C1 segment of cervical spinal cord (tissue), 14 donors: ENCODE results near the gene MRC1.
A peak's percentile ranks its signal among the peaks of the same experiment; 100 is the strongest.
"Not testable (repeated sequence)": the region's sequence is repeated elsewhere in the genome, so short reads cannot be mapped to it uniquely, and the experiment has no call there.

Source experiments
- DNase-seq, 14 donors: peaks; one replicate each; lab custom pipeline; 2025; lab: John Stamatoyannopoulos, UW

The MRC1 gene

DNA sequence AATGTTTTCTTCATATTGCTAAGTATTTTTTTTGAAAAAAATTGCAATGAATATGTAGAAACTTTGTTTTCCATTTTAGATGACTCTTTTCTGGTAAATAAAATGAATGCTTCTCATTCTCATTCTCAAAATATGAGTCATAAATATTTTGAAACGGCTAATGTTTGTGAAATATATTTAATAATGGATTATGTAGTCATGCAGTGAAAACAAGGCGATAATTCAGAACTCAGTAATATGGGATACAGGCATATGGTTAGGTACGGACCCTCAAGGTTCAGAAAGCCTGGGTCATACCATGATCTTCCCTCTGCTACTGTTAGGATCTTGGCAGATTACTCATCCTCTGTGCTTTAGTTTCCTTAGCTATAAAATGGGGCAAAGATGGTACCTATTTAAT is 96.3 kb downstream of the MRC1 start:
- no peak for DNase-seq

DNA sequence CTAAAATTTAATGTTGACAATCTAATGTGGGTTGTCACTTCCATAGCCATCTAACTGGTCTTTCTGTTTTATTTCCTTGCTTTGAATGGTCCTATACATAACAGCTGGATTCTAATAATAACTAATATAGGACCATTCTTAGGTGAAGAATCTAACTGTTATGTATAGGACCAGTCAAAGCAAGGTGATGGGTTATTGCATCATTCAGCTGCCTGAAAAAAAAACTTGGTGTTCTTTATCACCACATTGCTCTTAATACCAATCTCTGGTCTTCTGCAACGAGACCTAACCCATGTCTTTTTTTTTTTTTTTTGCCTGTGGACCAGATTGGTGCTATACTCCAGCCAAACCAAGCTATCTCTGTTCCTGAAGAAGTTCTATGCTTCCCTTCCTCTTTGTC is 96.9 kb downstream of the MRC1 start:
- no peak for DNase-seq

DNA sequence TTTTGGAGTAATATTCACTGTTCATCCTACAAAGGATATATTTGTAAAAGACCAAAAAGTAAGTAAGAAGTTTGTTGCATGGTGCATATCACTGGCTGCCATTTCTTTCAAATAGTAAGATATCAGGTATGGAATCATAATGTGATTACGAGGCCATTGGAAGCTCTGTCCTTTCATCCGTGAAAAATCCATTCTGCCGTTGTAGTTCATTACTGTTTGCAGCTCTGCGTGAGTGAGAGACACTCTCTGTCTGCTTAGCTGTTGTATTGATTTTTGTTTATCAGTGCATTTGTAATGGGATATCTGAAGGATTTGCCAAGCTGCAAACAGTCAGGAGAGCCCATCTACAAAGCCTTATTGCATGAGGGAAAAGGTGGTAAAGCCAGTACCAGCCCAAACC is 98.5 kb downstream of the MRC1 start:
- no peak for DNase-seq

DNA sequence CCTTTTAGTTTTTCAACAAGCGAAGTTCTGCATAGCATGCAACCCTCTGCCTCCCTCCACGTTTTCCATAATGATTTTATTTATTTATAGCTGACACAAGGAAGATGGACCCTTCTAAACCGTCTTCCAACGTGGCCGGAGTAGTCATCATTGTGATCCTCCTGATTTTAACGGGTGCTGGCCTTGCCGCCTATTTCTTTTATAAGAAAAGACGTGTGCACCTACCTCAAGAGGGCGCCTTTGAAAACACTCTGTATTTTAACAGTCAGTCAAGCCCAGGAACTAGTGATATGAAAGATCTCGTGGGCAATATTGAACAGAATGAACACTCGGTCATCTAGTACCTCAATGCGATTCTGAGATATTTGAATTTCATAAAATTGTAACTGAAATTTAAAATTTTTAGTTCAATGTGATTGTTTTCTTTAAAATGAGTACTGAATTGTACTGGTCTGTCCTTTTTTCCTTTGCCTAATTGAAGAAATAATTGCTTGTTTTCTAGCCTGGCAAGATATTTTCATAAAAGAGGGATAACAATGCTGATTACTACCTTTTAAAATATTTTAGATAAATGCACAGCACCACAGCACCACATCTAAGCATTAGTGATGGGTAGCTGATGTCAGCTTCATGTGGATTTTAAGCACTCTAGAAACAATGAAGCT is 101.1 kb downstream of the MRC1 start:
- DNase-seq = peak in 1 of 14 donors; percentile 40

DNA sequence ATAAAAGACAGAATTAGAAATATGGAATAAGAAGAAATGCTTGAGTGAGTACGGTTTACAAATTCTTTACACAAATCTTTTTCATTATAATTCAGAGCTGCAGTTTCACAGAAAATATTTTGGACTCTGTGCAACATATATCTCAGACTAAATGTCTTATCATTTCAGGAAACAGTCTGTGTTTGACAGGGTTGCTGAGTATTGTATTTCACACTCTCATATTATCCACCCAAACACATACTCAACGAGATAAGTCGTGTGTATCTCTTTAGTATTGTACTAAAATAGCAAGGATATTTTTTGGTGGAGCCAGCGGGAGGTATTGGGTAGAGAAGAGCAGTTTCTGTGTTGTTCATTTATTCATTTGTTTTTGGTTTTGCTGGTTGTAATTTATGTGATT is 103.6 kb downstream of the MRC1 start:
- no peak for DNase-seq

DNA sequence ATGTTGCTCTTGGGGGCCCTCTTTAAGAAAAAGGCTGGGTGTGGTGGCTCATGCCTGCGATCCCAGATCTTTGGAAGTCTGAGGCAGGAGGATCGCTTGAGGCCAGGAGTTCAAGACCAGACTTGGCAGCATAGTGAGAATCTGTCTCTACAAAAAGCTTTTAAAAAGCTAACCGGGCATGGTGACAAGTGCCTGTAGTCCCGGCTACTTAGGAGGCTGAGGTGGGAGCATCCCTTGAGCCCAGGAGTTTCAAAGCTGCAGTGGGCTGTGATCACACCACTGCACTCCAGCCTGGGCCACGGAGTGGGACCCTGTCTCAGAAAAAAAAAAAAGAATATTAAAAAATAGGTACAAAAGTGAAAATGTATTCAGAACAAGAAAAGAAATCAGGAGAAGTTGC is 104.5 kb downstream of the MRC1 start:
- DNase-seq = no peak

DNA sequence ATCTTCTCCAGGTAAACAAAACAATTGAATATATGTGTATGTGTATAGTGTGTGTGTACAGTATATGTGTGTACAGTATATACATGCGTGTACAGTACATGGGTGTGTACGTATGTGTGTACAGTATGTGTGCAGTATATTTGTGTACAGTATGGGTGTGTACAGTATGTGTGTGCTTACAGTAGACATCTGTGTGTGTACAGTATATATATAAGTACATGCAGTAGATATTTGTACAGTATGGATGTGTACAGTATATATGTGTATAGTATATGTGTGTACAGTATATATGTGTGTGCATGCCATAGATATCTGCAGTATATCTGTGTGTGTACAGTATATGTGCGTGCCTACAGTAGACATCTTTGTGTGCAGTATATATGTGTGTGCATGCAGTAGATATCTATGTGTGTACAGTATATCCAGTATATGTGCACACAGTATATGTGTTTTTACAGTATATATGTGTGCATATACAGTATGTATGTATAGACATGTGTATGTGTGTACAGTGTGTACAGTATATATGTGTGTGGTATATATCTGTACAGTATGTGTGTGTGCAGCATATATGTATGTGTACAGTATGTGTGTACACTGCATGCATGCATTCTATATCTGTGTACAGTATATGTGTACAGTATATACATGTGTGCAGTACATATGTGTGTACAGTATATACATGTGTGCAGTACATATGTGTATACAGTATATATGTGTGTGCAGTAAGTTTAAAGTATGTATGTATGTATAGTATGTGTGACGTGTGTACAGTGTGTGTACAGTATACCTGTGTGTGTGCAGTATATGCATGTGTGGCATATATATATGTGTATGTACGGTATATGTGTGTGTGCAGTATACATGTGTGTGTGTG is 105.3 kb downstream of the MRC1 start:
- DNase-seq = no peak

DNA sequence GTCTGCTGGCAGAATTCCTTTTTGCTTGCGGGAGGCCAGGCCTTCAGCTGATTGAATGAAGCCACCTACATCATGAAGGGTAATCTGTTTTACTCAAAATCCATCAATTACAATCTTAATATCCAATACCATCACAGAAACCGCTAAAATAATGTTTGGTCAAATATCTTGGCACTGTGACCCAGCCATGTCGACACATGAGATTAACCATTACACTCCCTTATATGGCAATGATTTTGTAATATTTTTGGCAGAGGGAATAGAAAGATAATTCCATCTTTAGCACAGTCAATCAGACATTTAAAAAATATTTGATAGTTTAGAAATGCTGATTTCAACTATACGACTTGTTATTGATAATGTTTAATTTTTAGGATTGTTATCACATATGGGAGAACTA is 106.0 kb downstream of the MRC1 start:
- no peak for DNase-seq

DNA sequence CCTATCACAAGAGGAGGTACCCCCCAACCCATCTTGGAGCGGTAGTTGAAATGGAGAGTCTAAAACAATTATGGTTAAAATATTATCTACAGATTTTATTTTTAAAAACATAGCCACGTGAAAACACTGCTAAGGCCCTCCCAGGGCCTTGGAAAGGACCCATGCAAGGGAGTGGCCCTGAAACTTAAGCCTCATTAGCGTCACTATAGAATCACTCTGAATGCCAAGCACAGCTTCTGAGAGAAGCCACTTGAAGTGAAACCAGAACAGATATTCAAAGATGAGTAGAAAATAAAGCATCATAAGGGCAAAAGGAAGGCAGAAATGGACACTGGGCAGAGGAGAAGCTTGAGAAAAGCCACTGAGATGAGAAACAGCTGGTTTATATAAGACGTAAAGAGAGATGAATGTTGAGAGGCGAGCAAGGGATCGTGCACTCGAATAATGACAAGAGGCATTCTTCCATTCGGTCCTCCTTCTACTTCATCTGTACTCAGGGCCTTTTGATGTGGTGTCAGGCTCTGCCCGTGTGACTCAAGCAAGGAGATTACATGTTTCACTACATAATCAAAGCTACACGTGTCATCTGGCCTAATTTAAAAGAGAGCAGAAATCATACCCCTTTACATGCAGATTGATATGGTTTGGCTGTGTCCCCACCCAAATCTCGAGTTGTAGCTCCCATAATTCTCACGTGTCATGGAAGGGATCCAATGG is 109.2 kb downstream of the MRC1 start:
- no peak for DNase-seq

DNA sequence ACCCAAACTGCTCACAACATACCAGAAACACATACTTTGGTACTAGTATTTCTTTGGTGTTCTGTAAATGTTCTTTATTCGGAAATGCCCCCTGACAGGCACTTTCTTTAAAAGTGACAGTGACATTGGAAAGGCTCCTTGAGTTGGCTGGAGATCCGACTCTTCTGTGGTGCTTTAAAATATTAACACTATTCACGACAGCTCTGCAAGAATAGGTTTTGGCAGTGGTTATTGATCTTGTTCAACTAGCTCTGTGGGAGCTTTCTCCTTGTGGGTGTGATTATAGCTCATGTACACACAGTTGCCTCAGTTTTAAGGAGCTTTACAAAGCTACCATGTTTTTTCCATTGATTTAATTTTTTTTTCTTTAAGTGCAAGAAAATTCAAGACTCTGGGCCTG is 112.2 kb downstream of the MRC1 start:
- DNase-seq = no peak

DNA sequence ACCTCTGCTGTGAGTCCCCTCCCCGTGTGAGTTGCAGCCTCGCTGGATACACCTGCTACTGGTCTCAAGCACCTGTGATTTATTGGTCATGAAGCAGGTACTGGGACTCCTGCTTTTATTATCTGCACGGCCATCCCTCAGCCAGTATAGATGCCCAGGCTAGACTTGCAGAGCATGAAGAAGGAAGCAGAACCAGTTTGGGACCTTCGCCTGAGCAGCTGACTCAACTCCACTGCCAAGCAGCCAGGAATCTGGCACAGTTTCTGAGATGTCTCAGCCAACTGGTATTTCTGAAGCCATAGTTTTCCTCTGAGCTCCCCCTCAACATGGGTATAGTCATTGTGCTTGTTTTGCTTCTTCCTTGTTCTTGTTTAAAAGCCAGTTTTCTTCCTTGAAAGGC is 114.6 kb downstream of the MRC1 start:
- DNase-seq = peak in 4 of 14 donors; percentile 1 to 51 (median 9)

DNA sequence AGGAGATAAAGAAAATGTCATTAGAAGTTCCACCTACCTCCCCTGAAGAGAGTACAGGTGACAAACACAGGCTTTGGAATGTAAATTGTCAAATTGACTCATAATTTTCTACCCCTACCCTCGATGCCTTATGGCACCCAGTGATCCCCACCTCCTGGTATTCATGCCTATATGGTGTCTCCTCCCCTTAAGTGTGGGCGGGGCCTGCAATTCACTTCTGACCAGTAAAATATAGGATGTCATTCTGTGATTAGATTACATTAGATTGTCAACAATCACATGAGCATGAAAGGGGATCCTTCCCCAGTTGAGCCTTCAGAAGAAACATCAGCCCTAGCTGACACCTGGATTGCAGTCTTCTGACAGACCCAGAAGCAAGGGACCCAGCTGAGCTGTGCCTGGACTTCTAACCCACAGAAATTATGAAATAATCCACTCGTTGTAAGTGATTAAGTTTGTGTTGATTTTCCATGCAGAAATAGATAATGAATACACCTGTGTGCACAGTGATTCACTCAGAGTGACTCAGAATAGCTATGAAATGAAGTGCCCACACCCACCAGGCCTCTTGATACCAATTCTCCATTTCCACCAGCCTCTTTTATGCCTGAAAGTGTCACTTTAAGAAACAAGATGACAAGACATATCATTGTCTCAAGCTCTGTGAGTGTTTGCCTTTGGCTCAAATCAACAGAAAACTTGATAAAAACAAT is 134.0 kb downstream of the MRC1 start:
- DNase-seq = no peak

DNA sequence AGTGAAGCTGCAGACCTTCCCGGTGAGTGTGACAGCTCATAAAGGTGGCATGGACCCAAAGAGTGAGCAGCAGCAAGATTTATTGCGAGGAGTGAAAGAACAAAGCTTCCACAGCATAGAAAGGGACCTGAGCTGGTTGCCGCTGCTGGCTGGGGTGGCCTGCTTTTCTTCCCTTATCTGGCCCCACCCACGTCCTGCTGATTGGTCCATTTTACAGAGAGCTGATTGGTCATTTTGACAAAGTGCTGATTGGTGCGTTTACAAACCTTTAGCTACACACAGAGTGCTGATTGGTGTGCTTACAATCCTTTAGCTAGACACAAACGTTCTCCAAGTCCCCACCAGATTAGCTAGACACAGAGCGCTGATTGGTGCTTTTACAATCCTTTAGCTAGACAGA is 141.1 kb downstream of the MRC1 start:
- not testable (repeated sequence) for DNase-seq

DNA sequence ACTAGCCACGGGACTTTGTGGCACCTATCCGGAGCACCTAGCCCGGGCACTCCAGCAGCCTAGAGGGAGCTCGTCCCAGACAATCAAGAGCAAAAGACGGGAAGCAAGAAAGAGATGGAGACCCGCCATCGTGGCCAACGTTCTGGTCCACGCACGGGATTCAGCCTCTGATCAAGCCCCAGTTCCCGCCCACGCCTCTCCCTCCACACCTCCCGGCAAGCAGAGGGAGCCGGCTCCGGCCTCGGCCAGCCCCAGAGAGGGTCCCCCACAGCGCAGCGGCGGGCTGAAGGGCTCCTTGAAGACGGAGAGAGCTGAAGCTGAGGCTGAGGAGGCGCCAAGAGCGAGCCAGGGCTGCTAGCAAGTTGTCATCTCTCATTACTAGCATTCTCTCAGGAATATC is 141.6 kb downstream of the MRC1 start:
- DNase-seq = no peak

DNA sequence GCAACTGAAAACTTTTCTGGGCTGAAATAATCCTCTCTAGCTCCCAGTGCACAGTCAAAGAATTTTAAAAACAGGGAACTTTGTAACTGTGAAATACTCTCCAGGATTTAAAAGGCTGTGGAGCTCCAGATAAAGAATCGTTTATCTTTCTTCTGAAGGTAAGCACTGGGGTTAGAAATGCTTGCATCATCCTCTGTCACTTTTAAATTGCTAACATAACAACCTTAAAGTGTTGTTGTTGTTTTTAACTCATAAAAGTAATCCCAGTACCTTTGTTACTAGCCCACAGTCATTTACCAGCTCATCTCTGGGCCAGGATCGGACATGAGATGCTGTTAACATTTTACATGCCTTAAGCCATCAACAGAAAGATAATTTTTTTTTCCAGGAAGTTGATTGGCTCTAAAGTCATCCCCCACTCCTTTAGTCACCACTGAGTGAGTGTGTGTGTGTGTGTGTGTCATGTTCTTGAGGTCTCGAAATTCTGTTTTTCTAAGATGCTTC is 142.8 kb downstream of the MRC1 start, which contains the start of gene SLC39A12:
SLC39A12 (plus strand) TSS at position 51 of the 504 bp plus-strand sequence. CDS start 1,359 bp downstream, outside the sequence.
- DNase-seq = no peak

DNA sequence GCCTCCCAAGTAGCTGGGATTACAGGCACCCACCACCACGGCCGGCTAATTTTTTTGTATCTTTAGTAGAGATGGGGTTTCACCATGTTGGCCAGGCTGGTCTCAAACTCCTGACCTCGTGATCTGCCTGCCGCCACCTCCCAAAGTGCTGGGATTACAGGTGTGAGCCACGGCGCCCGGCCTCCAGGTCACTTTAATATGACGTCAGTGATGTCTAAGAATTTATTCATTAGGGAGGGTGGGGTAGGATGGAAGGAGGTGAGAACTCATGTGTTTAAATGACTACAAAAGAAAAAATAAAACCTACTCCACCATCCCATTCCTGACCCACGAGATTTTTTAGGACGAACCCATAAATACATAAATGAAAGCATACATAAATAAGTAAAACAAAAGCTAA is 145.2 kb downstream of the MRC1 start:
- not testable (repeated sequence) for DNase-seq

DNA sequence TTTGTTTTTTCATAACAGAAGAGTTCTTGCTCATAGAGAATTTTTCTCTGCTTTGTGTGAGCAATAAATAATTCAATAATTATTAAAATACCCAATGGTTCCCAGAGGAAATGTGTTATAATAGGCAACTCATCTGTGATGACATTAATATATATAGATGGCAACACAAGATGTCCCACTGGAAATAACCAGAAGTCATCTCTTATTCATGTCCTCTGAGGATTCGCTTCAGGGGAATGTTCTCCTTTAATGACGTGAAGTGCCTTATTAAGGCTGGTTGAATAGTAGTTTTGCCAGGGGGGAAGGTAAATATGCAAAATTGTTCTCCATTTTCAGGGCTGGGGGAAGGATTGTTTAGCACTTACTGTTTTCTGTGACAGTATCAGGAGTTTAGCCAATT is 145.7 kb downstream of the MRC1 start:
- DNase-seq = no peak

DNA sequence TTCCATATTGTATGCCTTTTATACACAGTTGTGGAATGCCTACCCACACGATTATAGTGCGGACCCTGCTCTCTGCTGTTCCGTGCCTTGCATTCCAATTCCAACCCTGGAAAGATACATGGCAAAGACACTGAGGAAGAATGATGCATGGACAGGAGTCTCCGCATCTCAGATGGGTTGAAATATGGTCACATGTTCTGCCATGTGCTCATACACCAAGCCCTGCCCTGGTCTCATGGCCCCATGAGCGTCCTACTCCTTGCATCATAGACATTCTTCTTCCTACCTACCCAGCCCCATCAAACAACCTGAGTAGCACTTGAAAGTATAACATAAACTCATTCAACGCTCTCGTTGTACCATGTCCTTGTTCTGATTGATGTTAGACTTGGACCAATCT is 148.9 kb downstream of the MRC1 start:
- no peak for DNase-seq

DNA sequence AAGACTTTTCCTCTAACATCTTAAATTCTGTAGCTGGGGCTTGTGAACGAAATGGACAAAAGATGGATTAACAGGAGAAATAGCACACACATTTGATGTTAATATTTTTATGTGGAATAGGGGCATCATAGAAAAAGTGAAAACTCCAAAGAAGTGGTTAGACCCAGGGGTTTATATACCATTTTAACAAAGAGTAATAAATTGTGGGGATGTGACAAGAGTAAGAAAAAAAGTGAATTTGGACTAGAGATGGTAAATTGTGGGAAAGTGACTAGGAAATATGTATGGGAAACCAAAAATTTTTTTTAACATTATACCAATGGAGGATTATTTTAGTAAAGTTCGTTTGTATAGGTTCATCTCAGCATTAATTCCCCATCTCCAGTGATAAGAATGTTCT is 150.7 kb downstream of the MRC1 start:
- DNase-seq = no peak
